NCI-H2029 (cell line): ENCODE data around the gene PRR11.
"Not testable (repeated sequence)": the region's sequence is repeated elsewhere in the genome, so short reads cannot be mapped to it uniquely, and the experiment has no call there.

Experiments
- DNase-seq: peaks from one replicate; lab custom pipeline; 2025; lab: John Stamatoyannopoulos, UW

Gene PRR11

DNA sequence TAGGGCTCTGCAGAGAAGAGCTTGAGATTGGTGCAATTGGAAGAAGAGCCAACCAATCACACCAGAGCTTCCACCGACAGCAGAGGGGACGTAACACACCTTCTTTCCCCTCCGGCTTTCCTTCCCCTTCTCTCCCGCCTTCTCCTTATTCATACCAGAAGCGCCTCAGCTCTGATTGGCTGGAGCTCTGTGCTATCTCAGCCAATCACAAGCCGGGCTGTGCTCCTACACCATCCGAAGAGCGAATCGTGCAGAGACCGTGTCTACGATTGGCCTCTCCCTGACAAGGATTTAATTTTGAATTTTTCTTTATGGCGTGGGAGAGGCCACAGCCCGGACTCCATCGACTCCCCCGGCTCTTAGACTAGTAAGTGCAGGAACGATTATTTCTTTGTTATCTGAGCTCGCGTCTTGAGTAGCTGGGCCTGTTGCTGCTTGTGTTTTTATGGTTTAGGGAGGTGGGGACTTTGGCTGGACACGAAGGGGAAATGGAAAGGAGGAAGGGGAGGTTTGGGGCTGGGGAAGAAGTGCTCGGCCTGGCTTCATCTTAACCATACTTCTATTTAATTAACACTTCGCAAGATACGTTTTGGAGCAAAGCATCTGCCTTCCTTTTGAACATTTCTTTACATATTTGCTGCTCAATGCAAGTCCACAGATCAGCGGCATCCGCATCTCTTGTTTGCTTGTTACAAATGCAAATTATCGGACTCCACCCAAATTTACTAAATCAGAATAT, at the start of gene PRR11:
Gene PRR11, plus strand, starts transcription at position 308 of the 739 bp plus-strand sequence. CDS start 14,007 bp downstream, outside the sequence.
- peak; percentile 100 for DNase-seq

DNA sequence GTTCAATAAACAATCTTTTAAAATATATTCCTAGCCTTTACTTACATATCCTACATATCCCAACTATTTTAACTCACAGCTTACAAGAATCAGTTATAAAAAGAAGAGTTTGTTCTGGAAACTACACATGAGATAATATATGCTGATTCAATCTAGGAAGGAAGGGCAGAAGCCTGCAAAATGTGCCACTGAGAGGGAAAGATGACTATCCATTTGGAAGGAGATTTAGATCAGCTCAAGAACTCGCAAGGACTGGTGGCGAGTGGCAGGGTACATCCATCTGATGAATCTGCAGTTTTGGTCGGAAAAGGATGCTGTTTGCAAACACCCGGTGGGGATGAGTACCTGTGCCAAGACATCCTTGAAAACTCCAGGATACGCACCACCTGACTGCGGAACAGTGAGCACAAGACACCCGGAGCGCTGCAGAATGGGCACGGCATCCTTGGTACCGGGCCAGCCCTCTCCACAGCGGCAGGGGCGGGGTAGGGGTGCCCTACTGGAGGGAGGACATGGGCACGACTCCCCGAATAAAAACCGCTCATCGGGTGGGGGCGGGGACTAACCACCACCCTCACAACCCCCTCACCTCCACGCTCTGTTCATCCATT, 49.6 kb upstream of the PRR11 start:
- peak; percentile 33 for DNase-seq

DNA sequence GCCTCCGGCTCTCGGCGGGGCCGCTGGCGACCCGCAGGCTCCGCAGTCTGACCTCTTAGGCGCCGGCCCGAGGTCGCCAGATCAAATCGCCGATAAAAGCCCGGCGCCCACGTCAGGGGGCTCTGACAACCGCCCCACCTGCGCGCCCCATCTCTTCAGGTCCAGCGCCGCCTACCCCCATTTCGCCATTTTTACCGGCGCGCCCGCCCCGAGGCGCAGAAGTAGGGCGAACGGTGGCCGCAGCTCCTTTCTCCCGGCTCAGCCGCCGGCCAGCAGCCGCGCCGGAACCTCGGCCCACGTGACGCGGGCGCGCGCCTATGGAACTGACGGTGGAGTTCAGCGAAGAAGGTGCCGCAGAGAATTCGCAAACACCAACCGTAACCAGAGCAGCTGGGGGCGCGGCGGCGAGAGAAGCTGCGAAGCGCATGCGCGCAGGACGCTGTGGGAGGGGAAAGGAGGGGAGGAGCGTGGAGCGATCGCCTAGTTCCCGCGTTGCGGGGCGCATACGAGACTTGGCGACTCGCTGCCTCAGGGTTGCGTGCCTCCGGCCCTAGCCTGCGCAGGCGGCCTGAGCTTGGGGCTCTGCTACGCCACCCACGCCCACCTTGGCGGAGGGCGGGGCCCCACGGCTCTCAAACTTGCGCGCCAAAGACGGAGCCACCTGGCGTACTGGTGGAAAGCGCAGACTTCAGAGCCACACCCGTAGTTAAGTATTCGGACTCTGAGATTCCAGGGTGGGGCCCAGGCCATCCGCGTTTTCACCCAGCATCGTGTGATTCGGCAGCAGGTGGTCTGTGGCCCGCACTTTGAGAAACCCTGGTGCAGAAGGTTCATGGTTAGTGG, 48.9 kb upstream of the PRR11 start, which contains the start of gene TRIM37:
Gene TRIM37, minus strand, starts transcription at position 418 of the 843 bp plus-strand sequence. CDS start 419 bp downstream, outside the sequence.
- DNase-seq, result peak; percentile 97

DNA sequence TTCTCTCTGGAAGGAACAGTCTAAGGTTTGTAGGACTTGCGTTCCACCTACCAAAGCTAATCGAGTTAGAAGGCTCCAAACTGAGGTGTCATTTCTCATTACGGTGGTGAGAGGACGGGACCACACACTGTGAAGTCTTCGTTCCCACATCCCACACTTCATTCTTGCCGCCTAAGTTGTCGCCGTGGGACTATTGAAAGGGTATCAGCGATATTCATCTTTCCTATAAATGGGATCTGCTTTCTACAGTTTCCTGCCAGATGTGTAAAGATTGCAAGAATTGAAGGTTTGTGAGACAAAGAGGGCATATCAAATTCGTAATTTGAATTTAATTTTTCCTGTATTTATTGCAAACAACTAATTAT, 48.3 kb upstream of the PRR11 start:
- no peak for DNase-seq

DNA sequence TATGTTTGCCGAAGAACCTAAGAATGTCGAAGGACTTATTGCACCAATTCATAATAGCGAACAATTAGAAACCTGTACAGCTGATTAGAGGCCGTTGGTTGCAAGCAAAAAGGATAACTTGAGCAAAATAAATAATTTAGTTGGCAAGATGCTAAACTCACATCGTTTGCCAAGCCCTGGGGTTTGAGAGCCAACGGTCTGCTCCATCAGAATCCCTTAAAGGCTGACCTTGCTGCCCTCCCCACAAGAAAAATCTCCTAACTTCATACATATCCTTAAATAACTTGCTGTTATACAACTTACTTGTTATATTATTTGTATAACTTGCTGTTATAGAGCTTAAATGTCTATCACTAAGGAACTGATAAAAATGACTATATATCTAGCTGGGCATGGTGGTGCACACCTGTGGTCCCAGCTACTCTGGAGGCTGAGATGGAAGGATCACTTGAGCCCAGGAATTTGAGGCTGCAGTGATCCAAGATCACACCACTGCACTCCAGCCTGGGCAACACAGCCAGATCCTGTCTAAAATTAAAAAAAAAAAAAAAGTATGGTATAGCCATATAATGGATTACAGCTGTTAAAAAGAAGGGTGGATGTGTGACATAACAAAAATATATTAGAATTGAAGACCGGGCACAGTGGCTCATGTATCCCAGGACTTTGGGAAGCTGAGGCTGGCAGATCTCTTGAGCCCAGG, 47.0 kb upstream of the PRR11 start:
- no peak for DNase-seq

DNA sequence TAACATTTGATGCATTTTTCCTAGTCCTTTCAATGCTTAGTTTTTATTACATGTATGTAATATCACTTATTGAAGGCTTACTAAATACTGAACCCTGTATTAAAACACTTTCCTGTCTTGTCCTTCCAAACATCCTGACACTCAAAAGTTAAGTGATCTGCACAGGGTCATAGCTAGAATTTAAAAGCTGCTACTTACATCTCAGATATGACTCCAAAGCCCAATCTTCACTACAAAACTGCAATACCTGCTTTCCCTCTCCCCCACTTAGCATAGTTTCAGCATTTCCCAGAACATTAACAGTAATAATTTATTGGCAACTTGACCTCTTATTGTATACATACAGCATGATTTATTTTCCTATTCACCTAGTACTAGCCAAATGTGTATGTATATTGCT, 44.6 kb upstream of the PRR11 start:
- DNase-seq, result no peak

DNA sequence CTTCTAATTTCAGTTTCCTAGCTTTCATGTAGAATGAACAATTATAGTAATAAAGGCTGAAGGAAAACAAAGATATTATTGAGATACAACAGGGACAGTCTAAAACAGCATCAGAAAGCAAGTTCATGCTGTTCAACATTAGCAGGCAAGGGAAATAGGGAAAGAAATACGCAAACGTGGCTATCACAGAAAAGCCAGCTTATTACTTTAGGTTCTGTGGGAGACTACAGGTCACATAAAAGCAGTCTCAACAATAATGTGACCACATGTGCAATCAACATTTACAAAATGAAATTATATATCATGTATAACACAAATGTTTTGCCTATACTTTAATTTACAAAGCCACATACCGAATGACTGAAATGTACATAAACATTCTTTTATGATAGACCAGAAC, 44.0 kb upstream of the PRR11 start:
- DNase-seq, result no peak

DNA sequence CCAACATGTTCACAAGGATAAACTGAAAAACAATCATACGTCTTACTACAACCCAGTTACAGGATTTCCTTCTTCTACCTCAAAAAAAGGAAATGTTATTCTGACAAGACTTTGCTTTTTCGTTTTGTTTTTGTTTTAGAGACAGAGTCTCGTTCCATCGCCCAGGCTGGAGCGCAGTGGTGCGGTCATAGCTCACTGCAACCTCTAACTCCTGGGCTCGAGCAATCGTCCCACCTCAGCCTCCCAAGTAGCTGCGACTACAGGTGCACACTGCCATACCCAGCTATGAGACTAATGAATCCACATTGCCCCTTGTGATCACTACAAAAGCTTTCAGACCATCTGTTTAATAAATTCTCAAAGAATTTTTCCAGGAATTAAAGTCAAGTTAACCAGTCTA, 40.1 kb upstream of the PRR11 start:
- DNase-seq, result no peak

DNA sequence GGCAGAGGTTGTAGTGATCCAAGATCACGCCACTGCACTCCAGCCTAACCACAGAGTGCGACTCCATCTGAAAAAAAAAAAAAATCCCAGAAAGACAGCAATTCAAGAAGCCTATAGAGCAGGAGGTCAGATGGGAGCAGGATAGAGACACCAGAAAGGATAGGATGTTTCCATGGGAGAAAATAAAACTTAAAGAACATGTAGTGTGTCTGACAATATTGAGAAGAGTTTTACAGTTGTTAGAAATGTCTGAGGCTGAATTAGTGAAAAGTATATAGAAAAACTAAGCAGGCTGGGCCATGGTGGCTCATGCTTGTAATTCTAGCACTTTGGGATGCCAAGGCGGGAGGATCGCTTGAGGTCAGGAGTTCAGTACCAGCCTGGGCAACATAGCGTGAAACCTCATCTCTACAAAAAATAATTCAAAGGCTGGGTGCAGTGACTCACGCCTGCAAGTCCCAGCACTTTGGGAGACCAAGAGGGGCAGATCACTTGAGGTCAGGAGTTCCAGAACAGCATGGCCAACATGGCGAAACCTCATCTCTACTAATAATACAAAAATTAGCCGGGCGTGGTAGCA, 33.6 kb upstream of the PRR11 start:
- DNase-seq, result no peak

DNA sequence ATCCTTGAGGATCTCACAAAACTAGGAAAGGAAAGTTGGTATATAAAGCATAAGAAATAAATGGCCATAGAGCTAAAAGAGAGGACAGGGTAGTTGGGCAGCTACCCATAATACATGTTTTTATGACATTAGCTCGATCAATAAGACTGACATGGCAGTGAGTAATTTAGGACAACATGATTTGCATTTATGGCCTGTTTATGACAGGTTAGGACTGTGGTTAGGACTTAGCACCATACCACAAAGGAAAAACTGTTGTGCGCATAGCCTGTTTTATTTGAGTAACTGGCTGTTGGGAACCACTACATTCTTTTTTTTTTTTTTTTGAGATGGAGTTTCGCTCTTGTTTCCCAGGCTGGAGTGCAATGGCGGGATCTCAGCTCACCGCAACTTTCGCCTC, 30.9 kb upstream of the PRR11 start:
- DNase-seq, result no peak

DNA sequence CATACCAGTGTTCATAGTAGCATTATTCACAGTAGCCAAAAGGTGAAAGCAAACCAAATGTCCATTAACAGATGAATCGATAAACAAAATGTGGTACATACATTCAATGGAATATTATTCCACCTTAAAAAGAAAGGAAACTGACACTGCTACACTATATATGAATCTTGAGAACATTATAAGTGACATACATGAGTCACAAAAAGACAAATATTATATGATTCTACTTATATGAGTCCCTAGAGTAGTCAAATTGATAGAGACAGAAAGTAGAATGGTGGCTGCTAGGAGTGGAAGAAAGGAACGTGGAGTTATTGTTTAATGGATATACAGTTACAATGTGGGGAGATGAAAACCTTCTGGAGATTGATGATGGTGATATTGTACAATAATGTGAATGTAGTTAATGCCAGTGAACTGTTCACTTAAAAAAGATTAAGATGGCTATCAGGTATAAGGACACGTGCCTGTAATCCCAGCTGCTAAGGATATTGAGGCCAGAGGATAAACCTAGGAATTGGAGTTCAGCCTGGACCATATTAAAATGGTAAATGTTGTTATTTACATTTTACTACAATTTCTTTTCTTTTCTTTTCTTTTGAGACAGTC, 28.6 kb upstream of the PRR11 start:
- DNase-seq, result no peak

DNA sequence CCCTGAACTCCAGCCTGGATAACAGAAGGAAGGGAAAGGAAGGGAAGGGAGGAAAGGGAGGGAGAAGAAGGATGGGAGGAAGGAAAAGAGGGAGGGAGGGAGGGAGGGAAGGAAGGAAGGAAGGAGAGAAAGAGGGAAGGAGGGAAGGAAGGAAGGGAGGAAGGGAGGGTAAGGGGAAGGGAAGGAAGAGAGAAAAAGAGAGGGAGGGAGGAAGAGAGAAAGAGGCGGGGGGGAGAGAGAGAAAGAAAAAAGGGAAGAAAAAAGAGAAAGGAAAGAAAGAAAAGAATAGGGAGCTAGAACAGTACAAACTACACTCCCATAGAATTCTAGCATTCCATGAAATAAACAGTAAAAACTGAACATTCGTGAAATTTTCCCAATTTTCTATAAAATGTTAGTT, 25.7 kb upstream of the PRR11 start:
- DNase-seq, result no peak

DNA sequence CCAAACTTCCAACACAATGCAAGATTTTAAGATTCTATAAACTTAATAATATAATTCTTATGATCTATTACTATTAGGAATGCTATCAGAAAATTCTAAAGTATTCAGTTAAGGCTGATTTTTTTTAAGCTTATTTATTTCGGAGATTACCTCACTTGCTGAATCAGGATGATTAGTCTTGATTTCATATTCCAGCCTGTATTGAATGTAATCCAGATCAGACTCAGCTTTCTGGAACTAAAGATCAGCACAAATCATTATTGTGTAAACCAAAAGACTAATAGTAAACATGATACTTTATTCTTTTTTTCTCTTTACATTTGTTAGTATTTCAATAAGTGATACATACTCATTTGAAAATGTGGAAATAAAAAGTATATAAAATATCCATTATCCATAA, 24.4 kb upstream of the PRR11 start:
- DNase-seq, result no peak

DNA sequence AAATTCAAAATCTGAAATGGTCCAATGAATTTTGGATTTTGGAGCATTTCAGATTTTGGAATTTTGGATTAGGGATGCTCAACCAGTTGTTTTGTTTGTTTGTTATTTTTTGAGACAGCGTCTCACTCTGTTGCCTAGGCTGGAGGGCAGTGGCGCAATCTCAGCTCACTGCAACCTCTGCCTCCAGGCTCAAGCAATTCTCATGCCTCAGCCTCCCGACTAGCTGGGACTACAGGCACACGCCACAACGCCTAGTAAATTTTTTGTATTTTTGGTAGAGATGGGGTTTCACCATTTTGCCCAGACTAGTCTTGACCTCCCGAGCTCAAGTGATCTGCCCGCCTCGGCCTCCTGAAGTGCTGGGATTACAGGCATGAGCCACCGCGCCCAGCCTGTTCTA, 17.2 kb upstream of the PRR11 start:
- DNase-seq, result not testable (repeated sequence)

DNA sequence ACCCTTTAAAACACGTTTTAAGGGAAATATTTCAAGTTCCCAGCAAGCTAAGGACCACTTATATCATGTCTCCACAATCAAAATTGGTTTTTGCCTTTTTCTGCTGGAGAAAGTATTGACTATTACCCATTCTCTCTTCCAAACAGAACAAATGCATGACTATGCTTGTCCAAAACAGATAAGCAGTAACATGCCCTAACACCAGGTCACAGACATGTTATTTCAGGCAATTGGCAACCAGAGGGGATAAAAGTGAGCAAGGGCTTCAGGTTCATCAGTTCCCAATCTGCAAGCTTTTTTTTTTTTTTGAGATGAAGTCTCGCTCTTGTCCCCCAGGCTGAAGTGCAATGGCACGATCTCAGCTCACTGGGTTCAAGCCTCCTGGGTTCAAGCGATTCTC, 15.6 kb upstream of the PRR11 start:
- no peak for DNase-seq

DNA sequence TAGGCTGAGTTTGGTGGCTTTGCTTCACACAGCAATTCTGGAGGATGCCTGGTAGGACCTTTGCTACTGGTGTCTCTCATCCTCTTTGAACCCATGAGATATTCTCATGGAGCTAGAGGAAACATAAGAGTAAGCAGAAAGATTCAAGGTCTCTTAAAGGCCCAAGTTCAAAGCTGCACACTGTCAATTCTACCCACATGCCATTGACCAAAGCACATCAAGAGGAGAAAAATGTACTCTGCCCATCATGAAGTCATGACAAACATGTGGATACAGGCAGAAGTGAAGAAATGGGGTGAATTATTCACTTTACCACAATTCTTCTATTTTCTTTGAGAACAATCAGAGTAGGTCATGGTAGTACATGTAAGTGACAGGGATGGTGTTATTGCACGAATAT, 13.7 kb upstream of the PRR11 start:
- no peak for DNase-seq

DNA sequence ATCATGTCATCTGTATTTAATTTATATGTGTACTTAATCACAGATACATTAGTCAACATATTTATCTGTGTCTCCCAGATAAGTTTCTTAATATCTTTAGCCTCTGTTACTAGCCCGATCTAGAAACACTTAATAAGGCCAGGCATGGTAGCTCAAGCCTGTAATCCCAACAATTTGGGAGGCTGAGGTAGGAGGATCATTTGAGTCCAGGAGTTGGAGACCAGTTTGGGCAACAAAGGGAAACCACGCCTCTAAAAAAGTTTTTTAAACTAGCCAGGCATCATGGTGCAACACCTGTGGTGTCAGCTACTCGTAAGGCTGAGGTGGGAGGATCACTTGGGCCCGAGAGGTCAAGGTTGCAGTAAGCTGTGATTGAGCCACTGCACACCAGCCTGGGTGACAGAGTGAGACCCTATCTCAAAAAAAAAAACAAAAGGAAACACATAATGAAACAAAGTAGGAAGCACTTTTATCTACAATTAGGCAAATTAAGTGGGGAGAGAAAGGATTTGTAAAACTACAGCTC, 9.9 kb upstream of the PRR11 start:
- DNase-seq, result no peak

DNA sequence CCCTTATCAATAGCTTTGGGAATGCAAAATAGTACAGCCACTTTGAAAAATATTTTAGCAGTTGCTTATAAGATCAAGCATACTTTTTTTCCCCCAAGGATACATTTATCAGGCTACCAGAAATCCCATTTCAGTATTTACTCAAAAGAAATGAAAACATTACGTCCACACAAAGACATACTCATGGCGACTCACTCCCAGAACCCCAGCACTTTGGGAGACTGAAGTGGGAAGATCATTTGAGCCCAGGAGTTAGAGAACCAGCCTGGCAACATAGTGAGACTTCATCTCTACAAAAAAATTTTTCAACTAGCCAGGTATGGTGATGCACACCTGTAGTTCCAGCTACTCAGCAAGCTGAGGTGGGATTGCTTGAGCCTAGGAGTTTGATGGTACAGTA, 6.5 kb upstream of the PRR11 start:
- DNase-seq, result no peak

DNA sequence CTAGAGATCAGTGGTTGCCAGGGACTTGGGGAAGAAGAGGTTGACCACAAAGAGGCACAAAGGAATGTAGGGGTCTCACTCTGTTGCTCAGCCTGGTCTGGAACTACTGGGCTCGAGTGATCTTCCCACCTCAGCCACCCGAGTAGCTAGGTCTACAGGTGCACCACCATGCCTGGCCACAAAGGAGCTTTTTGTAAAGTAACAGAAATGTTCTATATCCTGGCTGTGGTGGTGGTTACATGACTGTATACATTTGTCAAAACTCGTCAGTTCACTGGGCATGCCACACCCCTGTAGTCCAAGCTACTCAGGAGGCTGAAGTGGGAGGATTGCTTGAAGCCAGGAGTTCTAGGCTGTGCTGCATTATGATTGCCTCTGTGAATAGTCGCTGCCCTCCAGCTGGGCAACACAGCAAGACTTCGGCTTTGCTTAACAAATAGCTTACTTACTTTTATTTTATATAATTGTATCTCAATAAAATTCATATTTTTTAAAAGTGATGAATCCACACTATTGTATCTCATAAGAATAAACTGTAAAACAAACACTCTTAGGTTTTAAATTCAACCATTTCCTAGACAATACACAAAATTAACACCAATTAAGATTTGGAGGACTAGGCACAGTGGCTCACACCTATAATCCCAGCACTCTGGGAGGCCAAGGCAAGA, 5.6 kb upstream of the PRR11 start:
- no peak for DNase-seq

DNA sequence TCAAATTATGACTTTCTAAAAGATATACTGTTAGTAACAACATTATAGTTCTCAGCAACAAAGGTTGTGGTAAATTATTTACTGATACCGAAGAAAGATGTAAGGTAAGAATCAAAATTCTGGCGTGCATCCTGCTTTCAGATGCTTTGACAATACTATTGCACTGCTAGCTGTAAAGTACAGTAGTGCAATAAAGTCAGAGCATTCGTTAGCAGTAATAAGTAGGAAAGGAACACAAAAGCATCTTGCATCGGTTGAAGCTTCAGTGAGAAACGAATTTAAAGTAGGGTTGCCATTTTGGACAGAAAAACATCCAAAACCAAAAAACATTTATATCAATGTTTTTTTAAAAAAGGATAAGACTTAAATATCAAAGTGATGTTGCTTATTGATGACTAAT, 4.5 kb upstream of the PRR11 start:
- DNase-seq, result no peak

DNA sequence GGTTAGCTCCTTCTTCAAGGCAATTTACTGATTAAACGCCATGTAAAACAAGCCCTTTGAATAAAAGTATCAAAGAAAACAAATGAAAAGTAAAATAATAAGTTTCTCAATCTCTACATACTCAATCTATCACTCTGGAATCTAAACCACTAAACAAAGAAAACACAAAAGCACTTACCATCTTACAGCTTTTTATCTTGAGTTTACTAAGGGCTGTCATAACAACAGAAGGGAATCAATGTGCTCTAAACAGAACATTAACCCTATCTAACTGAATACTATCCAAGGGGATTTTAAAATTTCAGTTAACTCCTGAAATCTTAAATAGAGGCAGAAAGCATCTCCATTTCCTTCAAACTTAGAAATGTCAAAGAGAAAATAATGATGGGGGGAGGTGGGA, 4.0 kb upstream of the PRR11 start:
- no peak for DNase-seq
